ENCODE measurements around the gene ESR2.

The ESR2 gene

DNA sequence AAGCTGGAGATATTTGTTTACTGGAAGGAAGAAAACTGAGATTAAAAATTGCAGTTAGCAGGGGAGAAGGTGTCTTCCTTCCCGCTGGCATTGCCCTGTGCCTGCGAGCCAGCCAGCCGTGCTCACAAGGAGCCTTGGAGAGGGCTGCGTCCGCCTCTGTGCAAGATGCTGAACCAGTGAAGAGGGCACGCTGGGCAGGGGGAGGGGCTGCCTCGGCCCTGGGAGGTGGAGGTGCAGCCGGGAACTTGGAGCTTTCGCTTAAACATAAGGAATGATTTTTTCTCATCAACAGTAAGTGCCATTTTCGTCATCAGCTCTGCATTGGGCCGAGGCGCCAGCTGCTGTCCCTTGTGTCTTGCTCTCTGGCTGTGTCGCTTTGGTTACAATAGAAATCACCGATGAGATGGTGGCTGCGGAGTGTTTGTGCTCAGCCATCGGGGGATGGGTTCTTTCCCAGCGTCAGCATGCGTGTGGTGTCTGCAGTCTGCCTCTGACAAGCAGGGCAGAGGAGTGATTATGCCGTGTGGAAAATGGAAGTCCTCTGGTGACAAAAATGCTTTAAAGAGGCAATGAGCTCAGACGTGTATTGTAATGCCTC lies 97.3 kb downstream of the ESR2 start:
- TF ChIP-seq, protein P1, sequence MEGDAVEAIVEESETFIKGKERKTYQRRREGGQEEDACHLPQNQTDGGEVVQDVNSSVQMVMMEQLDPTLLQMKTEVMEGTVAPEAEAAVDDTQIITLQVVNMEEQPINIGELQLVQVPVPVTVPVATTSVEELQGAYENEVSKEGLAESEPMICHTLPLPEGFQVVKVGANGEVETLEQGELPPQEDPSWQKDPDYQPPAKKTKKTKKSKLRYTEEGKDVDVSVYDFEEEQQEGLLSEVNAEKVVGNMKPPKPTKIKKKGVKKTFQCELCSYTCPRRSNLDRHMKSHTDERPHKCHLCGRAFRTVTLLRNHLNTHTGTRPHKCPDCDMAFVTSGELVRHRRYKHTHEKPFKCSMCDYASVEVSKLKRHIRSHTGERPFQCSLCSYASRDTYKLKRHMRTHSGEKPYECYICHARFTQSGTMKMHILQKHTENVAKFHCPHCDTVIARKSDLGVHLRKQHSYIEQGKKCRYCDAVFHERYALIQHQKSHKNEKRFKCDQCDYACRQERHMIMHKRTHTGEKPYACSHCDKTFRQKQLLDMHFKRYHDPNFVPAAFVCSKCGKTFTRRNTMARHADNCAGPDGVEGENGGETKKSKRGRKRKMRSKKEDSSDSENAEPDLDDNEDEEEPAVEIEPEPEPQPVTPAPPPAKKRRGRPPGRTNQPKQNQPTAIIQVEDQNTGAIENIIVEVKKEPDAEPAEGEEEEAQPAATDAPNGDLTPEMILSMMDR (IDR thresholded peaks at IDR 0.05; ENCODE audit: extremely low read depth, missing control alignments) = no peak
- peak; percentile 32 for DNase-seq (ENCODE audit: low spot score)

DNA sequence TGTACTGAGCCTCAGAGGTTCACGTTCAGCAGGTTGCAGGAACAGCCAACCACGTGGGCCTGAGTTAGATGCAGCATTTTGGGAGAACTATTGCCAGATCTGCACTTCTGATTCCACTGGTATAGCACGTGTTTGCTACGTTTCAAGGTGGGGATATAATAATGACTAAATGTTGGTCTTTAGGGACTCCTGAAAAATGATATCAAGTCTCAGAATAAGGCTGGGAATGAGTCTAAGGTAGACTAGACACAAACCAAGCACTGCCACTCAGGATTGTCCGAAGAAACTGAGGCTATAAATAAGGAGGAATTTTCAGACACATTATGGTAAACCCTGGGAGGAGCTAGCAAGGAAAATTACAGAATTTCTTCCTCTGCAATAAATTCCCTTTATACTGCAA lies 98.1 kb downstream of the ESR2 start:
- no peak for DNase-seq (ENCODE audit: low spot score)
- TF ChIP-seq, protein P1 (IDR thresholded peaks at IDR 0.05; ENCODE audit: extremely low read depth, missing control alignments) = no peak

DNA sequence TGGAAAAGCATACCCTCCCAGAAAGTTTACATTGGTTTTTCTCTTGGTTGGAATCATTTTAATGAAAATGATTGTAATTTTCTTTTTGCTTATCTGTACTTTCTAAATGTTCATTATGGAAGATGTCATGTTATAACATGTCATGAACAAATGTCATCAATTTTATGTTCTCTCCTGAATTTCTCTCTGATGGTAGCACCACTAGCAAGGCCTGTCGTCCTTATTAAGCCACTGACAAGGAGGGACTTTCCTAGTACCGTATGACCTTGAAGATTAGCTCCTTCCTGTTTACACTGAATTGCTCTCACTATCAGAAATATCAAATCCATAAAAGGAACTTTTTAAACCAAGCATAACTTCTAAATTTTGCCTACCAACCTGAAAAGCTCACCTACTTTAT lies 99.0 kb downstream of the ESR2 start:
- peak; percentile 57 for DNase-seq (ENCODE audit: low spot score)
- TF ChIP-seq, protein P1 (IDR thresholded peaks at IDR 0.05; ENCODE audit: extremely low read depth, missing control alignments) = no peak

DNA sequence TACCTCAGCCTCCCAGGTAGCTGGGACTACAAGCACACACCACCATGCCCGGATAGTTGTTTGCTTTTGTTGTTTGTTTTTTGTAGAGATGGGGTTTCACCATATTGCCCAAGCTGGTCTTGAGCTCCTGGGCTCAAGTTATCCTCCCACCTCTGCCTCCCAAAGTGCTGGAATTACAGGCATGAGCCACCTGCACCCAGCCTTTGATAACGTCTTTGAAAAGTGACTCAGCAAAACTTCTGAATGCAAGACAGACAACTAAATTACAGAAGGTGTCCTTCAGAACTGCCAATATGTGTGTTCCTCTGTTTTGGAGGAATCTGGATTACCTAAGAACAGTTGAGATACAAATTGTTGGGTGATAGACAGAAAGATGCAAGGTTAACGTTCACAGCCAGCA lies 99.8 kb downstream of the ESR2 start:
- DNase-seq (ENCODE audit: low spot score) = no peak
- TF ChIP-seq, protein P1 (IDR thresholded peaks at IDR 0.05; ENCODE audit: extremely low read depth, missing control alignments) = no peak

DNA sequence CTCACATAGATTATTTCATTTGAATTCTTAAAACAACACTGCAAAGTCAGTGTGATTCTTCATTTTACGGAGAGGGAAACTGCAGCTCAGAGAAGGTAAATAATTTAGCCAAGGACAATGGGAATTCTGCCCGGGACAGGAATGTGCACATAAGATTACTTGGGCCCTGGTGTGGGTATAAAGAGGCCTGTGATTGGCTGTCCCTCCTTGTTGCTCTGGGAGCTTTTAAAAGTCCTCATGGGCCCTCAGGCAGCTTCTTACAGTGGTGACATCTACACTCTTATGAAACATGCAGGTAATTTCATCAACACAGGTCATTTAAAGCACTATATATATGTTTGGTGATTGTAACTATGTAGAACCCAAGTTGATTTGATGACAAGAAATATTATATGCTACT lies 100.3 kb downstream of the ESR2 start:
- TF ChIP-seq, protein P1 (IDR thresholded peaks at IDR 0.05; ENCODE audit: extremely low read depth, missing control alignments) = no peak

DNA sequence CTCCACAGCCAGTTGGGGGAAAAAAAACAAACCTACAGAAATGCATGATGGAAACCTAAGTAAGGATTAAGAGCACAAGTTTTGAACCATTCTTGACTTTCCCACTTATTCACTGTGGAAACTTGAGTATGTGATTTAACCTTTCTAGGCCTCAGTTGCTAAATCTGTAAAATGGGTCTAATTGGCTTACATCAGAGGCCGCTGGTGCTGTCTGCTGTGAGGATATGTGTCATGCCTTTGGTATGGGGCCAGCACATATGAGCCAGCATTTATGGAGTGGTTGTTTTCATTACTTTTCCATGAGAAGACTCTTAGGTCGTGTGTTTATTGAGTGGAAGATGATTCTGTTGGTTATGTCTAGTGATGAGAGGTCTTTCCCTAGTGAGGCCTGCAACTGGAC lies 102.4 kb downstream of the ESR2 start:
- DNase-seq (ENCODE audit: low spot score) = no peak
- TF ChIP-seq, protein P1 (IDR thresholded peaks at IDR 0.05; ENCODE audit: extremely low read depth, missing control alignments) = no peak

More for the DNA sequence above, 100.3 kb downstream of the ESR2 start:
- no peak for DNase-seq (ENCODE audit: low spot score)

DNA sequence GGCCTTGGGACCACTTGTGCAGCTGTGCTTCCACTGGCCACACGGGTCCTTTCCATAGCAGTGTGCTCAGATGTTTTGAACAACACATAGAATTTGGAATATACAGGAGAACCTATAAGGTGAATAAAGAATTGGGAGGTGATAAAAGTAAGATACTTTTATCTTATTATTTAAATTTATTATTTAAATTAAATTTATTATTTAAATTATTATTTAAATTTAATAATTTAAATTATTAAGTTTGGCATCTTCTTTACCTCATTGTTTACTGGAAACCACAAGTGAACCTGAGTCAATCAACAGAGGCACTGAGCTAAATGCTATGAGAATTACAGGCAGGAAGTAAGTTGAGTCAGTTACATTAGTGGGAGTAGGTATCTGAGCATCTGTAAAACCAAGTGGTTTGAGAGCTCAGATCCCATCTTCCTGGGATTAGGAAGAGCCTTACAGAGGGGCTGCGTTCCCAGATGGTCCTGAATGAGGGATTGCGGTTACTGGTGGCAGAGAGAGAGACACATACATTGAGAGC lies 103.1 kb downstream of the ESR2 start:
- no peak for DNase-seq (ENCODE audit: low spot score)
- TF ChIP-seq, protein P1 (IDR thresholded peaks at IDR 0.05; ENCODE audit: extremely low read depth, missing control alignments) = no peak
